HL-60 (cell line): ENCODE results near the gene CALHM5.

Source experiments
- DNase-seq, 2 experiments: peaks; one replicate each; pipeline ENCODE4 v3.0.0-alpha.2; 2010 to 2020; ENCODE audit warnings: low read depth in 1 of 2, low spot score in 1 of 2
- H3K27ac ChIP-seq: fragments of 250-450 bp; sonication (Bioruptor Pico); replicated peaks from 2 replicates; pipeline ENCODE4 v1.5.1; 2020; ENCODE audit warnings: mild to moderate bottlenecking, moderate library complexity
- H3K27me3 ChIP-seq: fragments of 250-450 bp; sonication (Bioruptor Pico); 2 replicates; pipeline ENCODE4 v1.5.1; 2021; ENCODE audit warnings: mild to moderate bottlenecking, moderate library complexity; ENCODE audit not compliant: insufficient read depth, poor library complexity, severe bottlenecking
- H3K4me3 ChIP-seq: replicated peaks from 2 replicates; pipeline ENCODE4 v1.5.1; 2011; ENCODE audit warnings: mild to moderate bottlenecking, control low read depth, low read length; ENCODE audit not compliant: insufficient read depth
- GABPA ChIP-seq: IDR thresholded peaks from 2 replicates; pipeline ENCODE4 v1.6.1; 2012; ENCODE audit warnings: low read depth
- POLR2AphosphoS5 ChIP-seq: IDR thresholded peaks from 2 replicates; pipeline ENCODE4 v1.6.1; 2012; ENCODE audit warnings: low read depth
- SPI1 ChIP-seq: IDR thresholded peaks from 2 replicates; pipeline ENCODE4 v1.6.1; 2012; ENCODE audit warnings: low read depth, mild to moderate bottlenecking, borderline replicate concordance
- TF ChIP-seq, protein P1 (sequence below): IDR thresholded peaks from one replicate; pipeline ENCODE4 v1.5.1; 2011; ENCODE audit warnings: low read length, control low read depth, inconsistent platforms; ENCODE audit not compliant: insufficient read depth
- TF ChIP-seq, protein P2 (sequence below): IDR thresholded peaks from 2 replicates; pipeline ENCODE4 v1.6.1; 2012; ENCODE audit warnings: low read depth; ENCODE audit not compliant: insufficient replicate concordance

The CALHM5 gene

DNA sequence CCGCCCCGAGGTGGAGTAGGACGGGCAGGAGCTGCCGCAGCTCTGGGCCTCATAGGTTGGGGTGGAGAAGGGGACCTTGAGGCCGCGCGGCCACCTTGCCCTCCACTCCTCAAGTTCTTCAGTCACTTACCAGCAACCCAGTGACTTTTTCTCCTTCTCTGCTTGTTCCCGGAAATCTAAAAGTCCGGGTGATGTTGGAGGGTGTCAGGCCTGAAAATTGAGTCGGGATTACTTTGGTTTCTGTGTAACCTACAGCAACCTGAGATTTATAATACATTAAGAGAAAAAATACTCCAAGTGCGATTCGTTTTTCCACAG, 60.2 kb downstream of the CALHM5 start:
- Histone ChIP-seq H3K4me3 (peak overlapping the region; percentile 69), H3K27ac (peak overlapping the region; percentile 89), H3K27me3 (no peaks in the 10 kb centered on the region)
- DNase-seq = no peak
- TF ChIP-seq GABPA = no peak
- TF ChIP-seq, protein P1, sequence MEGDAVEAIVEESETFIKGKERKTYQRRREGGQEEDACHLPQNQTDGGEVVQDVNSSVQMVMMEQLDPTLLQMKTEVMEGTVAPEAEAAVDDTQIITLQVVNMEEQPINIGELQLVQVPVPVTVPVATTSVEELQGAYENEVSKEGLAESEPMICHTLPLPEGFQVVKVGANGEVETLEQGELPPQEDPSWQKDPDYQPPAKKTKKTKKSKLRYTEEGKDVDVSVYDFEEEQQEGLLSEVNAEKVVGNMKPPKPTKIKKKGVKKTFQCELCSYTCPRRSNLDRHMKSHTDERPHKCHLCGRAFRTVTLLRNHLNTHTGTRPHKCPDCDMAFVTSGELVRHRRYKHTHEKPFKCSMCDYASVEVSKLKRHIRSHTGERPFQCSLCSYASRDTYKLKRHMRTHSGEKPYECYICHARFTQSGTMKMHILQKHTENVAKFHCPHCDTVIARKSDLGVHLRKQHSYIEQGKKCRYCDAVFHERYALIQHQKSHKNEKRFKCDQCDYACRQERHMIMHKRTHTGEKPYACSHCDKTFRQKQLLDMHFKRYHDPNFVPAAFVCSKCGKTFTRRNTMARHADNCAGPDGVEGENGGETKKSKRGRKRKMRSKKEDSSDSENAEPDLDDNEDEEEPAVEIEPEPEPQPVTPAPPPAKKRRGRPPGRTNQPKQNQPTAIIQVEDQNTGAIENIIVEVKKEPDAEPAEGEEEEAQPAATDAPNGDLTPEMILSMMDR = no peak
- no peak for TF ChIP-seq POLR2AphosphoS5
- no peak for TF ChIP-seq SPI1
- TF ChIP-seq, protein P2, sequence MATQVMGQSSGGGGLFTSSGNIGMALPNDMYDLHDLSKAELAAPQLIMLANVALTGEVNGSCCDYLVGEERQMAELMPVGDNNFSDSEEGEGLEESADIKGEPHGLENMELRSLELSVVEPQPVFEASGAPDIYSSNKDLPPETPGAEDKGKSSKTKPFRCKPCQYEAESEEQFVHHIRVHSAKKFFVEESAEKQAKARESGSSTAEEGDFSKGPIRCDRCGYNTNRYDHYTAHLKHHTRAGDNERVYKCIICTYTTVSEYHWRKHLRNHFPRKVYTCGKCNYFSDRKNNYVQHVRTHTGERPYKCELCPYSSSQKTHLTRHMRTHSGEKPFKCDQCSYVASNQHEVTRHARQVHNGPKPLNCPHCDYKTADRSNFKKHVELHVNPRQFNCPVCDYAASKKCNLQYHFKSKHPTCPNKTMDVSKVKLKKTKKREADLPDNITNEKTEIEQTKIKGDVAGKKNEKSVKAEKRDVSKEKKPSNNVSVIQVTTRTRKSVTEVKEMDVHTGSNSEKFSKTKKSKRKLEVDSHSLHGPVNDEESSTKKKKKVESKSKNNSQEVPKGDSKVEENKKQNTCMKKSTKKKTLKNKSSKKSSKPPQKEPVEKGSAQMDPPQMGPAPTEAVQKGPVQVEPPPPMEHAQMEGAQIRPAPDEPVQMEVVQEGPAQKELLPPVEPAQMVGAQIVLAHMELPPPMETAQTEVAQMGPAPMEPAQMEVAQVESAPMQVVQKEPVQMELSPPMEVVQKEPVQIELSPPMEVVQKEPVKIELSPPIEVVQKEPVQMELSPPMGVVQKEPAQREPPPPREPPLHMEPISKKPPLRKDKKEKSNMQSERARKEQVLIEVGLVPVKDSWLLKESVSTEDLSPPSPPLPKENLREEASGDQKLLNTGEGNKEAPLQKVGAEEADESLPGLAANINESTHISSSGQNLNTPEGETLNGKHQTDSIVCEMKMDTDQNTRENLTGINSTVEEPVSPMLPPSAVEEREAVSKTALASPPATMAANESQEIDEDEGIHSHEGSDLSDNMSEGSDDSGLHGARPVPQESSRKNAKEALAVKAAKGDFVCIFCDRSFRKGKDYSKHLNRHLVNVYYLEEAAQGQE = no peak

DNA sequence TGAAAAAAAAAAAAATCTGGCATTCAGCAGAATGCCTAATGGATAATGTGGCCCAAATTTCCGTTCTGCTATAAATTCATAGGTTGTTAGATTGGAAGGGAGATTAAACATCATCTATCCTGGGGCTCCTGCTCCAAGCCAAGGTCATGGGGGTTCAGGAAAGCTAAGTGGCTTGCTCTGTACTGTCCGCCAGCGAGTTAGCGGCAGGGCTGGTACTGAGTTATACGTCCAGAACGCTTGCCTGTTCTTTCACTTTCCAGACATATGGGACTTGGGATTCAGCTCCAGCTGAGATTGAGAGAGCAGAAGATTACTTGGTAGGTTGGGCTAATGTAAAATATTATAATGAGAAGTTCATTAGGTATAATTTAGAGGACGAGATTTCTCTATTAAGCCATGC, 60.7 kb downstream of the CALHM5 start:
- DNase-seq = no peak
- Histone ChIP-seq H3K27me3 (no peaks in the 10 kb centered on the region), H3K27ac (peak overlapping the region; percentile 89)

More for the DNA sequence above, 60.7 kb downstream of the CALHM5 start:
- TF ChIP-seq GABPA (no peak), SPI1 (no peak), POLR2AphosphoS5 (no peak)
- TF ChIP-seq, protein P2 = no peak
- TF ChIP-seq, protein P1 = no peak
- H3K4me3 ChIP-seq = peak overlapping the region; percentile 69
